Endothelial cell of umbilical vein (primary cell): ENCODE data around the gene SYT8. TPM values are rescaled to one million over a fixed set of nuclear protein-coding genes. Genes with fewer than 3 reads are reported as not detected.

Experiments used
- BruUV-seq: library from RNA; stranded (reverse); fragments of 400-500 nt; replicated peaks from 2 replicates; lab custom pipeline; 2021; lab: Mats Ljungman, UMichigan
- CTCF ChIA-PET: fragments of 300-600, 350-600 bp; sonication (Branson Sonifier 250); formaldehyde crosslinking; loops from one replicate; lab custom pipeline; 2021; ENCODE audit warnings: antibody characterized with exemption, inconsistent platforms; lab: Charles Lee
- POLR2A ChIA-PET: fragments of 300-600, 350-600 bp; sonication (Branson Sonifier 250); formaldehyde crosslinking; loops from one replicate; lab custom pipeline; 2021; ENCODE audit warnings: antibody characterized with exemption, inconsistent platforms; lab: Charles Lee
- DNase-seq: peaks from one replicate; pipeline ENCODE4 v3.0.0-alpha.2; 2011; ENCODE audit warnings: low read depth, low spot score
- FAIRE-seq: peaks from 2 replicates; lab custom pipeline; 2011; peaks lifted over from hg19 to GRCh38; lab: Jason Lieb, UNC
- H2AFZ ChIP-seq: 2 replicates; pipeline ENCODE4 v1.6.0; 2012; ENCODE audit warnings: low read depth, low read length, control low read depth, inconsistent platforms
- H3K27ac ChIP-seq: 2 replicates; pipeline ENCODE4 v1.5.1; 2011; ENCODE audit warnings: low read depth, mild to moderate bottlenecking, control low read depth, low read length, moderate library complexity; ENCODE audit not compliant: insufficient read depth
- H3K27me3 ChIP-seq, 2 experiments: 2 replicates each; pipeline versions ENCODE4 v1.6.0 to v1.6.1; 2011; ENCODE audit warnings: low read length in 2 of 2, mixed read lengths in 1 of 2; ENCODE audit not compliant: control insufficient read depth in 2 of 2, insufficient read depth in 2 of 2
- H3K36me3 ChIP-seq, 2 experiments: 2 replicates in 1 of 2; 3 replicates in 1 of 2; pipeline ENCODE4 v1.5.1; 2011; ENCODE audit warnings: low read length in 2 of 2, mild to moderate bottlenecking in 1 of 2, moderate library complexity in 1 of 2; ENCODE audit not compliant: control insufficient read depth in 2 of 2, insufficient read depth in 2 of 2; ENCODE audit errors: extremely low read depth in 1 of 2
- H3K4me1 ChIP-seq: 3 replicates; pipeline ENCODE4 v1.5.1; 2011; ENCODE audit warnings: mild to moderate bottlenecking, low read length; ENCODE audit not compliant: control insufficient read depth, insufficient read depth; ENCODE audit errors: extremely low read depth
- H3K4me2 ChIP-seq: 2 replicates; pipeline ENCODE4 v1.6.1; 2011; ENCODE audit warnings: low read length, control low read depth, mixed read lengths; ENCODE audit not compliant: insufficient read depth
- H3K4me3 ChIP-seq, 3 experiments: fragments of 200-600 bp in 1 of 3; sonication (generic), shearing (Covaris generic) in 1 of 3; replicated peaks in 1 of 3; 2 replicates each; pipeline ENCODE4 v1.5.1; 2011 to 2016; ENCODE audit warnings: control low read depth in 3 of 3, low read length in 3 of 3, mild to moderate bottlenecking in 2 of 3, inconsistent platforms in 1 of 3, low read depth in 1 of 3, moderate library complexity in 1 of 3; ENCODE audit not compliant: insufficient read depth in 1 of 3
- H3K79me2 ChIP-seq: 2 replicates; pipeline ENCODE4 v1.6.0; 2012; ENCODE audit warnings: low read length, inconsistent platforms; ENCODE audit not compliant: control insufficient read depth, insufficient read depth
- H3K9ac ChIP-seq: replicated peaks from 2 replicates; pipeline ENCODE3; 2011; ENCODE audit warnings: low read length, control low read depth; ENCODE audit not compliant: insufficient read depth; ENCODE audit errors: extremely low read depth
- H3K9me1 ChIP-seq: replicated peaks from 3 replicates; pipeline ENCODE4 v1.6.0; 2011; ENCODE audit warnings: mild to moderate bottlenecking, low read length; ENCODE audit not compliant: control insufficient read depth, insufficient read depth; ENCODE audit errors: extremely low read depth
- H3K9me3 ChIP-seq: replicated peaks from 2 replicates; pipeline ENCODE4 v1.5.1; 2012; ENCODE audit warnings: low read length, inconsistent platforms; ENCODE audit not compliant: control insufficient read depth, insufficient read depth
- H4K20me1 ChIP-seq: replicated peaks from 2 replicates; pipeline ENCODE3; 2011; ENCODE audit warnings: mild to moderate bottlenecking, low read length; ENCODE audit not compliant: control insufficient read depth, insufficient read depth; ENCODE audit errors: extremely low read depth
- EZH2 ChIP-seq: IDR thresholded peaks from 2 replicates; pipeline ENCODE4 v1.6.1; 2012; ENCODE audit warnings: borderline replicate concordance, low read depth, mild to moderate bottlenecking, moderate library complexity, low read length, inconsistent platforms; ENCODE audit not compliant: severe bottlenecking
- FOS ChIP-seq: IDR thresholded peaks from 2 replicates; pipeline ENCODE4 v1.6.1; 2011; ENCODE audit warnings: mild to moderate bottlenecking, low read length, moderate library complexity, borderline replicate concordance; ENCODE audit not compliant: insufficient read depth
- GATA2 ChIP-seq: IDR thresholded peaks from 2 replicates; pipeline ENCODE4 v1.7.0; 2011; ENCODE audit warnings: low read depth, mild to moderate bottlenecking, moderate library complexity, mixed read lengths, low read length; ENCODE audit not compliant: insufficient read length, insufficient read depth
- MAX ChIP-seq: IDR thresholded peaks from 2 replicates; pipeline ENCODE4 v1.6.1; 2011; ENCODE audit not compliant: insufficient read depth, insufficient read length
- MYC ChIP-seq: IDR thresholded peaks from one replicate; pipeline ENCODE4 v1.6.1; 2011; ENCODE audit warnings: mild to moderate bottlenecking, low read depth, low read length
- POLR2A ChIP-seq: IDR thresholded peaks from 2 replicates; pipeline ENCODE4 v1.6.1; 2012; ENCODE audit warnings: low read depth, mild to moderate bottlenecking, control low read depth, low read length
- POLR2AphosphoS5 ChIP-seq: IDR thresholded peaks from 2 replicates; pipeline ENCODE4 v1.6.1; 2012; ENCODE audit warnings: low read depth, mild to moderate bottlenecking, control low read depth, low read length, moderate library complexity; ENCODE audit not compliant: insufficient read depth
- dilution Hi-C: fragments of 300-500 bp; cut with MboI; formaldehyde crosslinking; loops from one replicate; pipeline ENCODE4 v1.15.0; 2019; ENCODE audit warnings: low sequenced_read_pairs; ENCODE audit not compliant: extremely low pct_ligation_motif_present
- intact Hi-C: fragments of 100-400 bp; cut with micrococcal nuclease; formaldehyde crosslinking; loops from one replicate; pipeline ENCODE4 v1.10.0; 2022
- polyA plus RNA-seq, 4 experiments: library from polyadenylated mRNA; depleted of rRNA in 3 of 4; stranded (reverse) in 3 of 4; unstranded in 1 of 4; fragments of >200 nt; gene quantifications; 2 replicates each; pipeline versions ENCODE4 v1.2.1 to v1.2.3, GENCODE V29; 2011 to 2012; ENCODE audit warnings: missing spikeins in 1 of 4
- total RNA-seq: library from RNA; stranded (reverse); gene quantifications from 2 replicates; pipeline ENCODE4 v1.2.3, GENCODE V29; 2021
- TF ChIP-seq, protein P1 (sequence below), 2 donors: IDR thresholded peaks; 1 replicate in 1 of 2; 2 replicates in 1 of 2; pipeline ENCODE4 v1.5.1; 2011; ENCODE audit warnings: low read length in 2 of 2, mild to moderate bottlenecking in 2 of 2, moderate library complexity in 2 of 2, control low read depth in 1 of 2, inconsistent platforms in 1 of 2, low read depth in 1 of 2; ENCODE audit not compliant: insufficient read depth in 1 of 2; ENCODE audit errors: extremely low read depth in 1 of 2

The SYT8 gene
- total and polyA plus RNA-seq, 2 donors (not counting 3 experiments of a cell fraction or from before 2014, with no cell fraction given): not detected

DNA sequence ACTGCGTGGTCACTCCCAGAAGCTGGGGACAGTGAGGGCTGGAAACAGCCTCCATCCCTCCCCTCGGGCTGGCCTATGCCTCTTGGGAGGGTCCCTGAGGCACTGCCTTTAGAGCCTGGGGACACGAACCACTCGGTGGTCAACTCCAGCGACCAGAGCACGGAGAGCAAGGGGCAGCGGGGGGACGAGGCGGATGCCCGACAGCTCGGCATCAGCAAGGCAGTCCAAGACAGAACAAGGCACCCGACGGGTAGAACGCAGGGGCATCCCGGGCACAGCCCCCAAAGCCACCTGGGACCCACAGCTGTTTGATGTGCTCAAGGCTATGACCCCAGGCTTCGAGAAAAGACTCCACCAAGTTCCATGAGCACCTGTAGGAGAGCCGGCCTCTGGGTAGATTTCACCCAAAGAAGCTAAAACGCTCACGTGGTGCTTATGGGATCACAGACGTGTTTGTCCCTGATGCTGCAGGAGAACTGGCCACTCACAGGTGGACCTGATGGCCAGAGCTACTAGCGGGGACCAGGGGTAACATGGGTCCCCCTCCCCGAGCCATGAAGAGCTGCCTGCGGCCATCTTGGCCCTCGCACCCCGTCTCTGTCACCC, 17.6 kb downstream of the SYT8 start:
- no peak overlapping the region for H3K27ac ChIP-seq
- H3K27me3 ChIP-seq: no peaks in the 10 kb centered on the region
- no peak overlapping the region for H3K9ac ChIP-seq
- H2AFZ ChIP-seq: no peak overlapping the region
- H3K9me1 ChIP-seq: no peaks in the 10 kb centered on the region
- no peak overlapping the region for H3K4me2 ChIP-seq
- ChIA-PET CTCF (interaction anchor here (1.1 to 2.0 kb wide), 2 partner anchors 30 to 299 kb away, joined by 5 to 6 read pairs; no protein-coding TSS in a partner anchor), POLR2A (no interaction called here)
- intact Hi-C loops: no loop called here
- DNase-seq (no peak), FAIRE-seq (no peak)
- H3K9me3 ChIP-seq: no peaks in the 10 kb centered on the region
- TF ChIP-seq POLR2AphosphoS5 (no peak), FOS (no peak), EZH2 (no peak), POLR2A (no peak), GATA2 (no peak), MAX (no peak), MYC (no peak)
- TF ChIP-seq, protein P1, sequence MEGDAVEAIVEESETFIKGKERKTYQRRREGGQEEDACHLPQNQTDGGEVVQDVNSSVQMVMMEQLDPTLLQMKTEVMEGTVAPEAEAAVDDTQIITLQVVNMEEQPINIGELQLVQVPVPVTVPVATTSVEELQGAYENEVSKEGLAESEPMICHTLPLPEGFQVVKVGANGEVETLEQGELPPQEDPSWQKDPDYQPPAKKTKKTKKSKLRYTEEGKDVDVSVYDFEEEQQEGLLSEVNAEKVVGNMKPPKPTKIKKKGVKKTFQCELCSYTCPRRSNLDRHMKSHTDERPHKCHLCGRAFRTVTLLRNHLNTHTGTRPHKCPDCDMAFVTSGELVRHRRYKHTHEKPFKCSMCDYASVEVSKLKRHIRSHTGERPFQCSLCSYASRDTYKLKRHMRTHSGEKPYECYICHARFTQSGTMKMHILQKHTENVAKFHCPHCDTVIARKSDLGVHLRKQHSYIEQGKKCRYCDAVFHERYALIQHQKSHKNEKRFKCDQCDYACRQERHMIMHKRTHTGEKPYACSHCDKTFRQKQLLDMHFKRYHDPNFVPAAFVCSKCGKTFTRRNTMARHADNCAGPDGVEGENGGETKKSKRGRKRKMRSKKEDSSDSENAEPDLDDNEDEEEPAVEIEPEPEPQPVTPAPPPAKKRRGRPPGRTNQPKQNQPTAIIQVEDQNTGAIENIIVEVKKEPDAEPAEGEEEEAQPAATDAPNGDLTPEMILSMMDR (IDR thresholded peaks at IDR 0.05; ENCODE audit: extremely low read depth in 1 of 2, insufficient read depth in 1 of 2, low read depth in 1 of 2, low read length in 2 of 2): no peak
- H3K79me2 ChIP-seq: no peaks in the 10 kb centered on the region
- H3K36me3 ChIP-seq: no peaks in the 10 kb centered on the region
- dilution Hi-C loops: no loop called here
- BruUV-seq: no TSS peak
- no peak overlapping the region for H3K4me3 ChIP-seq
- no peaks in the 10 kb centered on the region for H4K20me1 ChIP-seq
- H3K4me1 ChIP-seq: no peaks in the 10 kb centered on the region
